Bronchial epithelial cell (primary cell): ENCODE results near the gene EFHD1. TPM values are rescaled to one million over a fixed set of nuclear protein-coding genes. Genes with fewer than 3 reads are reported as not detected.
"Not testable (repeated sequence)": the region's sequence is repeated elsewhere in the genome, so short reads cannot be mapped to it uniquely, and the experiment has no call there.

Source experiments
- DNase-seq: peaks from one replicate; pipeline ENCODE4 v3.0.0-alpha.2; 2010; ENCODE audit warnings: low read depth
- FAIRE-seq: peaks from 2 replicates; lab custom pipeline; 2011; peaks lifted over from hg19 to GRCh38; lab: Jason Lieb, UNC
- H3K27me3 ChIP-seq: 2 replicates; pipeline ENCODE4 v1.5.1; 2011; ENCODE audit warnings: low read length; ENCODE audit not compliant: control insufficient read depth, insufficient read depth
- H3K36me3 ChIP-seq: 2 replicates; pipeline ENCODE4 v1.5.1; 2011; ENCODE audit warnings: low read length; ENCODE audit not compliant: control insufficient read depth, insufficient read depth
- H3K4me3 ChIP-seq: 2 replicates; pipeline ENCODE4 v1.5.1; 2011; ENCODE audit warnings: mild to moderate bottlenecking, low read depth, low read length, control low read depth
- CTCF ChIP-seq: IDR thresholded peaks from 2 replicates; pipeline ENCODE4 v1.5.1; 2011; ENCODE audit warnings: mild to moderate bottlenecking, moderate library complexity, low read length, control low read depth, inconsistent platforms; ENCODE audit not compliant: insufficient read depth, severe bottlenecking
- total RNA-seq: library from RNA; depleted of rRNA; stranded (reverse); fragments of >200 nt; gene quantifications from 2 replicates; pipeline ENCODE4 v1.2.1, GENCODE V29; 2014

EFHD1 gene
- total RNA-seq, 1 donor from 2014 or later, result not detected

GRCh38 chr2:232707076-232707475 is 73.7 kb downstream of the EFHD1 start:
- DNase-seq (no peak), FAIRE-seq (no peak)
- H3K27me3 ChIP-seq, result no peaks in the 10 kb centered on the region
- no peak for TF ChIP-seq CTCF
- no peaks in the 10 kb centered on the region for H3K36me3 ChIP-seq
- H3K4me3 ChIP-seq, result no peak overlapping the region

GRCh38 chr2:232713505-232713904 is 80.1 kb downstream of the EFHD1 start:
- DNase-seq, result no peak
- no peak for FAIRE-seq
- Histone ChIP-seq H3K36me3 (peaks cover 1% of the 10 kb centered on the region), H3K27me3 (no peaks in the 10 kb centered on the region), H3K4me3 (no peak overlapping the region)
- TF ChIP-seq CTCF, result no peak

GRCh38 chr2:232714969-232715368 is 81.6 kb downstream of the EFHD1 start:
- TF ChIP-seq CTCF, result no peak
- no peaks in the 10 kb centered on the region for H3K27me3 ChIP-seq
- H3K36me3 ChIP-seq, result peaks cover 1% of the 10 kb centered on the region
- FAIRE-seq (no peak), DNase-seq (no peak)
- H3K4me3 ChIP-seq, result no peak overlapping the region

- not testable (repeated sequence) for FAIRE-seq, H3K36me3 ChIP-seq
Measured at GRCh38 chr2:232720056-232720455, 86.7 kb downstream of the EFHD1 start.

GRCh38 chr2:232721261-232721660 is 87.9 kb downstream of the EFHD1 start:
- DNase-seq (no peak), FAIRE-seq (no peak)
- Histone ChIP-seq H3K36me3 (peaks cover 2% of the 10 kb centered on the region), H3K4me3 (no peak overlapping the region), H3K27me3 (no peaks in the 10 kb centered on the region)
- no peak for TF ChIP-seq CTCF

More at GRCh38 chr2:232720056-232720455, 86.7 kb downstream of the EFHD1 start:
- not testable (repeated sequence) for H3K27me3 ChIP-seq, H3K4me3 ChIP-seq, DNase-seq

GRCh38 chr2:232721882-232722281 is 88.5 kb downstream of the EFHD1 start:
- no peaks in the 10 kb centered on the region for H3K27me3 ChIP-seq
- no peak for TF ChIP-seq CTCF
- DNase-seq (no peak), FAIRE-seq (no peak)
- H3K36me3 ChIP-seq, result peaks cover 2% of the 10 kb centered on the region
- H3K4me3 ChIP-seq, result no peak overlapping the region
